ENCODE measurements around the gene IQSEC3.

GRCh38 chr12:138898-139534 is 72.4 kb downstream of the IQSEC3 start:
- TF ChIP-seq SP1 (IDR thresholded peaks at IDR 0.05) (no peak), FOXA1 (IDR thresholded peaks at IDR 0.05) (no peak), ARNT (IDR thresholded peaks at IDR 0.05) (no peak), BHLHE40 (IDR thresholded peaks at IDR 0.05; ENCODE audit: borderline replicate concordance) (no peak), HDGF (IDR thresholded peaks at IDR 0.05; ENCODE audit: borderline replicate concordance) (no peak), FOXM1 (IDR thresholded peaks at IDR 0.05; ENCODE audit: borderline replicate concordance) (no peak), CTBP1 (IDR thresholded peaks at IDR 0.05; ENCODE audit: borderline replicate concordance) (no peak)
